SK-N-SH treated with all-trans-retinoic acid at 6 μM for 48 hours (cell line): ENCODE results near the gene TUBGCP4.

Source experiments
- ATAC-seq: fragments of 200-7000 bp; cut with Tn5 transposase; 3 replicates; pipeline ENCODE4 v1.9.1; 2020; ENCODE audit warnings: mild to moderate bottlenecking, moderate library complexity
- BACH2 ChIP-seq: fragments of 250-450 bp; sonication (Bioruptor Pico); IDR thresholded peaks from 2 replicates; pipeline ENCODE4 v1.9.0; 2021; ENCODE audit warnings: mild to moderate bottlenecking, borderline replicate concordance
- CREB5 ChIP-seq: fragments of 250-450 bp; sonication (Bioruptor Pico); IDR thresholded peaks from 2 replicates; pipeline ENCODE4 v1.5.1; 2020; ENCODE audit warnings: low read depth, mild to moderate bottlenecking, moderate library complexity
- CSDC2 ChIP-seq: fragments of 250-450 bp; sonication (Bioruptor Pico); IDR thresholded peaks from 2 replicates; pipeline ENCODE4 v1.5.0; 2020; ENCODE audit warnings: mild to moderate bottlenecking, moderate library complexity
- CSRNP3 ChIP-seq: fragments of 250-450 bp; sonication (Bioruptor Pico); IDR thresholded peaks from 2 replicates; pipeline ENCODE4 v1.5.1; 2021; ENCODE audit warnings: mild to moderate bottlenecking, moderate library complexity
- ESRRG ChIP-seq: fragments of 250-450 bp; sonication (Bioruptor Pico); IDR thresholded peaks from 2 replicates; pipeline ENCODE4 v1.6.1; 2021; ENCODE audit warnings: mild to moderate bottlenecking
- GLIS3 ChIP-seq: fragments of 250-450 bp; sonication (Bioruptor Pico); IDR thresholded peaks from 2 replicates; pipeline ENCODE4 v1.5.0; 2020; ENCODE audit warnings: mild to moderate bottlenecking, moderate library complexity
- ISL1 ChIP-seq: fragments of 250-450 bp; sonication (Bioruptor Pico); IDR thresholded peaks from 2 replicates; pipeline ENCODE4 v2.1.2; 2022; ENCODE audit warnings: mild to moderate bottlenecking, moderate library complexity
- OSR1 ChIP-seq: fragments of 250-450 bp; sonication (Bioruptor Pico); IDR thresholded peaks from 2 replicates; pipeline ENCODE4 v1.8.0; 2022; ENCODE audit warnings: moderate library complexity, mild to moderate bottlenecking, inconsistent platforms
- POU6F1 ChIP-seq: fragments of 250-450 bp; sonication (Bioruptor Pico); IDR thresholded peaks from 2 replicates; pipeline ENCODE4 v1.8.0; 2021; ENCODE audit warnings: low read depth, mild to moderate bottlenecking, moderate library complexity, borderline replicate concordance
- PPARA ChIP-seq: fragments of 250-450 bp; sonication (Bioruptor Pico); IDR thresholded peaks from 2 replicates; pipeline ENCODE4 v1.5.0; 2020; ENCODE audit warnings: mild to moderate bottlenecking, borderline replicate concordance
- RARB ChIP-seq: fragments of 250-450 bp; sonication (Bioruptor Pico); IDR thresholded peaks from 2 replicates; pipeline ENCODE4 v1.8.0; 2021; ENCODE audit warnings: mild to moderate bottlenecking, moderate library complexity
- SNAI2 ChIP-seq: fragments of 250-450 bp; sonication (Bioruptor Pico); IDR thresholded peaks from 2 replicates; pipeline ENCODE4 v1.5.0; 2020; ENCODE audit warnings: mild to moderate bottlenecking, moderate library complexity
- TCF4 ChIP-seq: fragments of 250-450 bp; sonication (Bioruptor Pico); IDR thresholded peaks from 2 replicates; pipeline ENCODE4 v1.8.0; 2021; ENCODE audit warnings: mild to moderate bottlenecking, moderate library complexity, borderline replicate concordance
- TOX ChIP-seq: fragments of 250-450 bp; sonication (Bioruptor Pico); IDR thresholded peaks from 2 replicates; pipeline ENCODE4 v1.8.0; 2021; ENCODE audit warnings: mild to moderate bottlenecking, moderate library complexity, borderline replicate concordance
- TSHZ2 ChIP-seq: fragments of 250-450 bp; sonication (Bioruptor Pico); IDR thresholded peaks from 2 replicates; pipeline ENCODE4 v1.5.0; 2020; ENCODE audit warnings: mild to moderate bottlenecking, moderate library complexity
- ZC3H10 ChIP-seq: fragments of 250-450 bp; sonication (Bioruptor Pico); IDR thresholded peaks from 2 replicates; pipeline ENCODE4 v1.5.1; 2021; ENCODE audit warnings: mild to moderate bottlenecking, moderate library complexity
- ZFP3 ChIP-seq: fragments of 250-450 bp; sonication (Bioruptor Pico); IDR thresholded peaks from 2 replicates; pipeline ENCODE4 v1.5.0; 2020; ENCODE audit warnings: mild to moderate bottlenecking, moderate library complexity
- ZFP30 ChIP-seq: fragments of 450-650 bp; formaldehyde crosslinking; IDR thresholded peaks from 2 replicates; pipeline ENCODE4 v1.5.0; 2022; ENCODE audit warnings: mild to moderate bottlenecking, moderate library complexity
- ZNF70 ChIP-seq: fragments of 450-650 bp; formaldehyde crosslinking; IDR thresholded peaks from 2 replicates; pipeline ENCODE4 v1.5.0; 2020; ENCODE audit warnings: mild to moderate bottlenecking, moderate library complexity
- ZNF8 ChIP-seq: fragments of 450-650 bp; formaldehyde crosslinking; IDR thresholded peaks from 2 replicates; pipeline ENCODE4 v1.5.0; 2020; ENCODE audit warnings: mild to moderate bottlenecking, moderate library complexity

TUBGCP4 gene

GRCh38 chr15:43410572-43411214 lies 39.8 kb downstream of the TUBGCP4 start:
- no peak for ATAC-seq
- no peak for TF ChIP-seq PPARA (CRISPR knock-in tag)
- TF ChIP-seq ZFP3 (CRISPR knock-in tag) = no peak
- TF ChIP-seq POU6F1 (CRISPR knock-in tag) = no peak
- TF ChIP-seq ZFP30 (CRISPR knock-in tag) = no peak
- no peak for TF ChIP-seq ISL1 (CRISPR knock-in tag)
- no peak for TF ChIP-seq TSHZ2 (CRISPR knock-in tag)
- TF ChIP-seq BACH2 (CRISPR knock-in tag) = no peak
- no peak for TF ChIP-seq CSRNP3
- TF ChIP-seq GLIS3 (CRISPR knock-in tag) = no peak
- TF ChIP-seq CREB5 = no peak
- TF ChIP-seq CSDC2 (CRISPR knock-in tag) = no peak
- TF ChIP-seq ZNF70 (CRISPR knock-in tag) = no peak
- no peak for TF ChIP-seq TCF4 (CRISPR knock-in tag)
- TF ChIP-seq ESRRG = no peak
- no peak for TF ChIP-seq TOX (CRISPR knock-in tag)
- TF ChIP-seq ZC3H10 (CRISPR knock-in tag) = no peak
- TF ChIP-seq OSR1 (CRISPR knock-in tag) = no peak
- TF ChIP-seq ZNF8 = no peak
- TF ChIP-seq RARB (CRISPR knock-in tag) = no peak

- TF ChIP-seq TCF4 (CRISPR knock-in tag) (no peak), SNAI2 (CRISPR knock-in tag) (no peak), ZC3H10 (CRISPR knock-in tag) (no peak), POU6F1 (CRISPR knock-in tag) (no peak), ZFP30 (CRISPR knock-in tag) (no peak), ZNF70 (CRISPR knock-in tag) (no peak)
- TF ChIP-seq, all 23 proteins: peak for 0
- no peak for ATAC-seq
Measured at GRCh38 chr15:43412096-43412495, 41.2 kb downstream of the TUBGCP4 start.

- no peak for TF ChIP-seq ISL1 (CRISPR knock-in tag)
- TF ChIP-seq OSR1 (CRISPR knock-in tag) = no peak
- no peak for TF ChIP-seq ZNF8
- no peak for TF ChIP-seq POU6F1 (CRISPR knock-in tag)
- TF ChIP-seq GLIS3 (CRISPR knock-in tag) = no peak
- no peak for TF ChIP-seq ZFP3 (CRISPR knock-in tag)
- TF ChIP-seq TSHZ2 (CRISPR knock-in tag) = no peak
- no peak for TF ChIP-seq TCF4 (CRISPR knock-in tag)
- TF ChIP-seq, all 23 proteins: peak for 0
- ATAC-seq = no peak
Measured at GRCh38 chr15:43414196-43414595, 43.3 kb downstream of the TUBGCP4 start.
